Measurements from ENCODE around the gene ZNF417. TPM values are rescaled to one million over a fixed set of nuclear protein-coding genes. Genes with fewer than 3 reads are reported as not detected.

Gene ZNF417
- total and polyA plus RNA-seq, 2 of the 8 experiments (the other 6 are each of a cell fraction or from before 2014, with no cell fraction given) = 5.4 to 19.2 TPM

DNA sequence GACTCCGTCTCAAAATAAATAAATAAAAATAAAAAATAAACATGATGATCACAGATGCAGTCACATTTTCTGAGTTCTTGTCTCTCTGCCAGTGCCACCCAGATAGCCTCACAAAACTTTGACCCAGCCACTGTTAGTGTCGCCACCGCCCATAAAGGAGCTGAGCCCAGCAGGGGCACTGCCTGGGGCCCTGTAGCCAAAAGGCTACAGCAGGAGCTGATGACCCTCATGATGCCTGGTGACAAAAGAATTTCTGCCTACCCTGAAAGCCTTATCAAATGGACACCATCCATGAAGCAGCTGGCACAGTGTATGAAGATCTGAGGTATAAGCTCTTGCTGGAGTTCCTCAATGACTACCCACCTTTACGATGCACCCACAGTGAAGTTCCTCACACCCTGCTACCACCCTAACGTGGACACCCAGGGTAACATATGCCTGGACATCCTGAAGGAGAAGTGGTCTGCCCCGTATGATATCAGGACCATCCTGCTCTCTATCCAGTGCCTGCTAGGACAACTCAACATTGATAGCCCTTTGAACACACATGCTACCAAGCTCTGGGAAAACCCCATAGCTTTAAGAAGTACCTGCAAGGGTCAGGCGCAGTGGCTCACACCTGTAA lies 48.4 kb downstream of the ZNF417 start:
- TF ChIP-seq RBBP5 (IDR thresholded peaks at IDR 0.05; ENCODE audit: borderline replicate concordance, low read depth, low read length) (no peak), POLR2A (IDR thresholded peaks at IDR 0.05; ENCODE audit: control extremely low read depth in 1 of 2, low read depth in 2 of 2, low read length in 2 of 2) (peak; percentile 52 to 56; a peak in 2 of 3 replicates), JUND (IDR thresholded peaks at IDR 0.05; ENCODE audit: low read length) (no peak), MAFK (IDR thresholded peaks at IDR 0.05; ENCODE audit: low read depth, low read length) (no peak), POLR2AphosphoS5 (IDR thresholded peaks at IDR 0.05; ENCODE audit: low read depth, low read length) (peak; percentile 92)
- H3K4me3 ChIP-seq (ENCODE audit: extremely low read depth in 1 of 4, insufficient read depth in 2 of 4, low read depth in 3 of 4, low read length in 4 of 4) = no peak overlapping the region
- H3K23me2 ChIP-seq (ENCODE audit: low read depth, low read length) = no peaks in the 10 kb centered on the region
- CTCF ChIA-PET (ENCODE audit: partially characterized antibody) = interaction anchor here (0.6 to 1.6 kb wide), 6 partner anchors 20 to 455 kb away, joined by 3 to 6 read pairs (median 4); no protein-coding TSS in a partner anchor
- no peak overlapping the region for H2BK15ac ChIP-seq (ENCODE audit: low read length)
- no peak overlapping the region for H3K14ac ChIP-seq (ENCODE audit: insufficient read length)
- FAIRE-seq (no peak), DNase-seq (ENCODE audit: low read depth in 1 of 2, low spot score in 2 of 2) (no peak)
- H3K79me2 ChIP-seq (ENCODE audit: control insufficient read depth in 1 of 2, insufficient read depth in 2 of 2, low read length in 2 of 2) = peaks cover 5 to 55% of the 10 kb centered on the region in 2 experiments
- no peak overlapping the region for H4K5ac ChIP-seq (ENCODE audit: insufficient read length, low read depth, low read length)
- H3K4me1 ChIP-seq (replicated peaks in 1 of 4; ENCODE audit: control insufficient read depth in 3 of 4, insufficient read depth in 4 of 4, low read length in 3 of 4) = no peaks in the 10 kb centered on the region
- H4K8ac ChIP-seq (ENCODE audit: extremely low read depth, insufficient read depth, low read length) = peak overlapping the region; percentile 45
- no peak overlapping the region for H3K23ac ChIP-seq (ENCODE audit: insufficient read length)
- peaks cover 10% of the 10 kb centered on the region for H3K79me1 ChIP-seq (ENCODE audit: low read depth, low read length)
- no peak overlapping the region for H2BK120ac ChIP-seq (replicated peaks; ENCODE audit: low read depth, low read length)
- no peak overlapping the region; the same call in 1 of the 2 replicates for H2BK5ac ChIP-seq (ENCODE audit: low read depth, low read length)
- no peak overlapping the region for H3K4me2 ChIP-seq (ENCODE audit: insufficient read depth in 1 of 2, low read depth in 2 of 2, low read length in 2 of 2)
- H3K18ac ChIP-seq (ENCODE audit: extremely low read depth, low read length) = no peak overlapping the region
- H4K20me1 ChIP-seq (replicated peaks in 1 of 2; ENCODE audit: control insufficient read depth in 1 of 2, insufficient read depth in 2 of 2, low read length in 2 of 2) = peaks cover 5 to 9% of the 10 kb centered on the region in 2 experiments
- H2BK12ac ChIP-seq (ENCODE audit: low read depth, low read length) = no peak overlapping the region
- peaks cover 17 to 20% of the 10 kb centered on the region in 2 experiments for H3K9me3 ChIP-seq (ENCODE audit: insufficient read depth in 2 of 2, low read depth in 1 of 2, low read length in 1 of 2)
- no peak overlapping the region for H3K27ac ChIP-seq (ENCODE audit: low read depth, low read length)
- H3K27me3 ChIP-seq (replicated peaks in 1 of 4; ENCODE audit: control insufficient read depth in 3 of 4, extremely low read depth in 1 of 4, insufficient read depth in 3 of 4, low read length in 3 of 4) = no peaks in the 10 kb centered on the region
- POLR2A ChIA-PET (ENCODE audit: partially characterized antibody) = interaction anchor here (0.7 to 8.7 kb wide), 16 partner anchors 8 to 286 kb away, joined by 3 to 94 read pairs (median 6); partner anchors contain the start of genes ZNF417, ZNF418, ZNF586 and ZNF587
- no peak overlapping the region for H4K91ac ChIP-seq (replicated peaks; ENCODE audit: insufficient read length, low read length)
- 96% methylated on average over 7 of the region's 7 CpGs; no CpG with 5 or more reads in 1 of the 2 experiments for WGBS, 2 experiments (ENCODE audit: extremely low coverage in 1 of 2, insufficient coverage in 1 of 2, insufficient read length in 1 of 2, insufficient replicate concordance in 2 of 2, low coverage in 1 of 2, low lambda C conversion rate in 2 of 2, missing lambda C conversion rate in 1 of 2)
- H3K4ac ChIP-seq (replicated peaks; ENCODE audit: insufficient read length, low read depth, low read length) = no peak overlapping the region
- H3K56ac ChIP-seq (replicated peaks; ENCODE audit: insufficient read length, low read depth, low read length) = no peak overlapping the region
- no peak overlapping the region for H2AFZ ChIP-seq (ENCODE audit: low read length)
- H3K9ac ChIP-seq (replicated peaks in 1 of 4; ENCODE audit: extremely low read depth in 1 of 4, low read depth in 3 of 4, low read length in 3 of 4) = no peak overlapping the region
- H3K36me3 ChIP-seq (ENCODE audit: control insufficient read depth in 2 of 4, insufficient read depth in 4 of 4, low read length in 3 of 4) = peaks cover 18 to 68% (median 38%) of the 10 kb centered on the region in 4 experiments
- H2AK5ac ChIP-seq (ENCODE audit: low read depth, low read length) = 0 out of 2 replicates have a peak overlapping the region, but pooled peaks have one; percentile 53
- no peak overlapping the region for H2BK20ac ChIP-seq (ENCODE audit: low read length)
